Liver (tissue), 9 donors: ENCODE data around the gene AS3MT. TPM values are rescaled to one million over a fixed set of nuclear protein-coding genes. Genes with fewer than 3 reads are reported as not detected.

Experiments
- DNase-seq: peaks from one replicate; pipeline ENCODE4 v3.0.0-alpha.2; 2017; ENCODE audit warnings: low spot score
- H3K27ac ChIP-seq, 2 donors: one replicate each; pipeline ENCODE4 v1.7.0; 2013; ENCODE audit warnings: inconsistent platforms in 2 of 2, low read length in 2 of 2, control low read depth in 1 of 2, low read depth in 1 of 2, mild to moderate bottlenecking in 1 of 2
- H3K27me3 ChIP-seq, 4 donors: one replicate each; pipeline versions ENCODE4 v1.6.1 to v1.7.0; 2013; ENCODE audit warnings: low read length in 3 of 4, inconsistent platforms in 1 of 4, mild to moderate bottlenecking in 1 of 4, moderate library complexity in 1 of 4; ENCODE audit not compliant: control insufficient read depth in 4 of 4, insufficient read depth in 4 of 4
- H3K36me3 ChIP-seq, 4 donors: one replicate each; pipeline versions ENCODE4 v1.6.1 to v1.7.0; 2013; ENCODE audit warnings: low read length in 3 of 4, mild to moderate bottlenecking in 3 of 4, low read depth in 1 of 4, moderate library complexity in 1 of 4; ENCODE audit not compliant: control insufficient read depth in 4 of 4, insufficient read depth in 3 of 4
- H3K4me1 ChIP-seq, 4 donors: one replicate each; pipeline versions ENCODE4 v1.6.1 to v1.7.0; 2013; ENCODE audit warnings: low read length in 3 of 4, mild to moderate bottlenecking in 3 of 4, moderate library complexity in 1 of 4; ENCODE audit not compliant: control insufficient read depth in 4 of 4, insufficient read depth in 4 of 4
- H3K4me3 ChIP-seq, 3 donors: one replicate each; pipeline versions ENCODE4 v1.6.1 to v1.7.0; 2013; ENCODE audit warnings: low read length in 3 of 3, control low read depth in 1 of 3, low read depth in 1 of 3, mild to moderate bottlenecking in 1 of 3
- H3K9ac ChIP-seq, 2 donors: one replicate each; pipeline ENCODE4 v1.7.0; 2013; ENCODE audit warnings: low read length in 2 of 2, mild to moderate bottlenecking in 2 of 2, moderate library complexity in 2 of 2, control low read depth in 1 of 2, low read depth in 1 of 2
- H3K9me3 ChIP-seq, 4 donors: one replicate each; pipeline versions ENCODE4 v1.6.1 to v1.7.0; 2013; ENCODE audit warnings: low read length in 3 of 4; ENCODE audit not compliant: control insufficient read depth in 4 of 4
- CTCF ChIP-seq: fragments of 150-350 bp; IDR thresholded peaks from 2 replicates; pipeline ENCODE4 v1.5.1; 2017; ENCODE audit warnings: improper control_type of control experiment, low read depth, low read length; ENCODE audit not compliant: missing input control
- EGR1 ChIP-seq, 2 donors: IDR thresholded peaks; 2 replicates each; pipeline ENCODE4 v1.6.1; 2016 to 2018; ENCODE audit warnings: antibody characterized with exemption in 2 of 2, low read depth in 2 of 2
- FOXA1 ChIP-seq: IDR thresholded peaks from 2 replicates; pipeline ENCODE4 v1.6.1; 2016; ENCODE audit warnings: antibody characterized with exemption
- GABPA ChIP-seq, 2 donors: IDR thresholded peaks in 1 of 2; conservative IDR thresholded peaks in 1 of 2; 2 replicates each; pipeline ENCODE4 v1.6.1; 2016; ENCODE audit warnings: antibody characterized with exemption in 2 of 2, mild to moderate bottlenecking in 1 of 2, moderate library complexity in 1 of 2
- HNF4A ChIP-seq, 2 donors: conservative IDR thresholded peaks; 2 replicates each; pipeline ENCODE4 v1.6.1; 2016; ENCODE audit warnings: antibody characterized with exemption in 2 of 2, mild to moderate bottlenecking in 2 of 2
- JUND ChIP-seq, 2 donors: IDR thresholded peaks; 2 replicates each; pipeline ENCODE4 v1.6.1; 2016; ENCODE audit warnings: antibody characterized with exemption in 2 of 2
- REST ChIP-seq: IDR thresholded peaks from 2 replicates; pipeline ENCODE4 v1.6.1; 2016; ENCODE audit warnings: antibody characterized with exemption, mild to moderate bottlenecking
- RXRA ChIP-seq, 2 donors: IDR thresholded peaks; 2 replicates each; pipeline ENCODE4 v1.6.1; 2017 to 2018; ENCODE audit warnings: antibody characterized with exemption in 2 of 2, mild to moderate bottlenecking in 1 of 2
- TAF1 ChIP-seq: conservative IDR thresholded peaks from 2 replicates; pipeline ENCODE4 v1.6.1; 2016; ENCODE audit warnings: antibody characterized with exemption, mild to moderate bottlenecking
- WGBS: extraction: QIAGEN DNeasy Blood & Tissue Kit; methylation state at CpG from one replicate; pipeline ENCODE4 v1.1.7; 2013; 5-methylcytosine and 5-hydroxymethylcytosine counted together
- polyA plus RNA-seq, 2 donors: library from polyadenylated mRNA; stranded (reverse) in 1 of 2; unstranded in 1 of 2; fragments of 200-250 nt in 1 of 2; fragments of >200 nt in 1 of 2; fragmentation: Nextera tagmentation in 1 of 2; extraction: Ambion mirVana in 1 of 2; gene quantifications; one replicate each; pipeline versions ENCODE4 v1.2.1 to v1.2.3, GENCODE V29; 2013 to 2015
- total RNA-seq, 2 donors: library from RNA; depleted of rRNA; stranded (reverse); fragments of >200 nt; gene quantifications; one replicate each; pipeline ENCODE4 v1.2.3, GENCODE V29; 2014
- TF ChIP-seq, protein P1 (sequence below): IDR thresholded peaks from 2 replicates; pipeline ENCODE4 v1.6.1; 2016; ENCODE audit warnings: antibody characterized with exemption
- TF ChIP-seq, protein P2 (sequence below): IDR thresholded peaks from 2 replicates; pipeline ENCODE4 v1.6.1; 2016; ENCODE audit warnings: antibody characterized with exemption
- donor health status: healthy.
- donor health status: healthy.
- donor health status: healthy.
- donor health status: healthy.
- donor health status: healthy.

Gene AS3MT
- total and polyA plus RNA-seq, 4 donors = 13.4 to 38.1 (median 16.2) TPM

DNA sequence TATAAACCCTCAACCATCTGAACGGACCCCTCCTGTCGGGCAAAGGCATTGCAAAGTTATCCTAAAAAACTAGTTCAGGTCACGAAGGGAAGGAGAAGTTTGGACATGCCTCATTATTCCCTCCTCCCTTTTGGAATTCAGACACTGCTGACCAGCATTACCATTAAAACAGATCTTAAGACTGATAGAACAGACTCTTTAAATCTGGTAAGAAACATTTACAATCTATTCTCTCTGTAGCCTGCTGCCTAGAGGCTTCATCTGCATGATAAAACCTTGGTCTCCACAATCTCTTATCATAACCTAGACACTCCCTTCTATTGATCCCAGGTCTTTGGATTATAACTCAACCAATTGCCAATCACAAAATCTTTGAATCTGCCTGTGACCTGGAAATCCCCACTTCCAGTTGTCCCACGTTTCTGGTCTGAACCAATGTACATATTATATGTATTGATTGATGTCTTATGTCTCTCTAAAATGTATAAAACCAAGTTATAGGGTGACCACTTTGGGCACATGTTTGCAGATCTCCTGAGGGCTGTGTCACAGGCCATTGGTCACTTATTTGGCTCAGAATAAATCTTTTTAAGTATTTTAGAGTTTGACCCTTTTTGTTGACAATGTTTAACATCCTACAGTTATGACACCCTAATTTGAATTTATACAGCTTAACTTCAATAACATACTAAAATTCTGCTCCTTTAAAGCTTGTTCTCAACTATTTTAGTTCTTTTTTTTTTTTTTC lies 25.4 kb downstream of the AS3MT start:
- 77% methylated on average over 4 of the region's 4 CpGs for WGBS
- TF ChIP-seq, protein P1, sequence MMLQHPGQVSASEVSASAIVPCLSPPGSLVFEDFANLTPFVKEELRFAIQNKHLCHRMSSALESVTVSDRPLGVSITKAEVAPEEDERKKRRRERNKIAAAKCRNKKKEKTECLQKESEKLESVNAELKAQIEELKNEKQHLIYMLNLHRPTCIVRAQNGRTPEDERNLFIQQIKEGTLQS = no peak
- TF ChIP-seq HNF4A (conservative IDR thresholded peaks at IDR 0.05) = peak in 1 of 2 donors; percentile 32
- H3K36me3 ChIP-seq = peaks cover 5 to 10% (median 6%) of the 10 kb centered on the region in 4 donors

GRCh38 chr10:102900006-102900405 lies 30.7 kb downstream of the AS3MT start:
- Histone ChIP-seq H3K9me3 (no peaks in the 10 kb centered on the region), H3K4me3 (no peak overlapping the region), H3K4me1 (no peaks in the 10 kb centered on the region), H3K27me3 (no peaks in the 10 kb centered on the region), H3K36me3 (peaks cover 0 to 8% (median 2%) of the 10 kb centered on the region in 4 donors), H3K27ac (no peak overlapping the region), H3K9ac (no peak overlapping the region)
- WGBS = 77% methylated on average over 3 of the region's 3 CpGs
- TF ChIP-seq RXRA (IDR thresholded peaks at IDR 0.05) (no peak), FOXA1 (no peak), CTCF (no peak), REST (no peak), EGR1 (IDR thresholded peaks at IDR 0.05; ENCODE audit: low read depth in 2 of 2) (no peak), JUND (IDR thresholded peaks at IDR 0.05) (no peak), GABPA (IDR thresholded peaks at IDR 0.05 in 1 of 2, conservative IDR thresholded peaks at IDR 0.05 in 1 of 2) (no peak), TAF1 (no peak)
- TF ChIP-seq, protein P2, sequence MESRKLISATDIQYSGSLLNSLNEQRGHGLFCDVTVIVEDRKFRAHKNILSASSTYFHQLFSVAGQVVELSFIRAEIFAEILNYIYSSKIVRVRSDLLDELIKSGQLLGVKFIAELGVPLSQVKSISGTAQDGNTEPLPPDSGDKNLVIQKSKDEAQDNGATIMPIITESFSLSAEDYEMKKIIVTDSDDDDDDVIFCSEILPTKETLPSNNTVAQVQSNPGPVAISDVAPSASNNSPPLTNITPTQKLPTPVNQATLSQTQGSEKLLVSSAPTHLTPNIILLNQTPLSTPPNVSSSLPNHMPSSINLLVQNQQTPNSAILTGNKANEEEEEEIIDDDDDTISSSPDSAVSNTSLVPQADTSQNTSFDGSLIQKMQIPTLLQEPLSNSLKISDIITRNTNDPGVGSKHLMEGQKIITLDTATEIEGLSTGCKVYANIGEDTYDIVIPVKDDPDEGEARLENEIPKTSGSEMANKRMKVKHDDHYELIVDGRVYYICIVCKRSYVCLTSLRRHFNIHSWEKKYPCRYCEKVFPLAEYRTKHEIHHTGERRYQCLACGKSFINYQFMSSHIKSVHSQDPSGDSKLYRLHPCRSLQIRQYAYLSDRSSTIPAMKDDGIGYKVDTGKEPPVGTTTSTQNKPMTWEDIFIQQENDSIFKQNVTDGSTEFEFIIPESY = no peak
- TF ChIP-seq, protein P1 = no peak
- no peak for DNase-seq

More for the DNA sequence above, 25.4 kb downstream of the AS3MT start:
- Histone ChIP-seq H3K27me3 (no peaks in the 10 kb centered on the region), H3K9me3 (no peaks in the 10 kb centered on the region), H3K27ac (no peak overlapping the region), H3K4me1 (peaks cover 0 to 3% (median 1%) of the 10 kb centered on the region in 4 donors), H3K4me3 (no peak overlapping the region), H3K9ac (no peak overlapping the region)
- no peak for DNase-seq
